PFSK-1 (cell line): Measurements from ENCODE around the gene ACAA2.

ENCODE experiments used
- FOXP2 ChIP-seq: optimal IDR thresholded peaks from 2 replicates; pipeline ENCODE3; 2011; ENCODE audit warnings: borderline replicate concordance, control low read depth, inconsistent platforms; ENCODE audit not compliant: insufficient read depth; ENCODE audit errors: extremely low read length, extremely low read depth
- POLR2AphosphoS5 ChIP-seq: IDR thresholded peaks from 2 replicates; pipeline ENCODE4 v1.6.1; 2012; ENCODE audit warnings: low read depth, mild to moderate bottlenecking, control low read depth, low read length, moderate library complexity
- REST ChIP-seq, 2 experiments: IDR thresholded peaks; 2 replicates each; pipeline versions ENCODE4 v1.6.1 to v1.8.0; 2011 to 2012; ENCODE audit warnings: low read depth in 2 of 2, low read length in 2 of 2, control low read depth in 1 of 2, inconsistent platforms in 1 of 2, mild to moderate bottlenecking in 1 of 2, moderate library complexity in 1 of 2; ENCODE audit not compliant: insufficient read depth in 1 of 2
- SIN3A ChIP-seq: IDR thresholded peaks from 2 replicates; pipeline ENCODE4 v1.6.1; 2012; ENCODE audit warnings: mild to moderate bottlenecking, low read length, moderate library complexity, borderline replicate concordance; ENCODE audit not compliant: insufficient read depth
- TAF1 ChIP-seq: IDR thresholded peaks from 2 replicates; pipeline ENCODE4 v1.6.1; 2012; ENCODE audit warnings: low read length, control low read depth, borderline replicate concordance; ENCODE audit not compliant: insufficient read depth

DNA sequence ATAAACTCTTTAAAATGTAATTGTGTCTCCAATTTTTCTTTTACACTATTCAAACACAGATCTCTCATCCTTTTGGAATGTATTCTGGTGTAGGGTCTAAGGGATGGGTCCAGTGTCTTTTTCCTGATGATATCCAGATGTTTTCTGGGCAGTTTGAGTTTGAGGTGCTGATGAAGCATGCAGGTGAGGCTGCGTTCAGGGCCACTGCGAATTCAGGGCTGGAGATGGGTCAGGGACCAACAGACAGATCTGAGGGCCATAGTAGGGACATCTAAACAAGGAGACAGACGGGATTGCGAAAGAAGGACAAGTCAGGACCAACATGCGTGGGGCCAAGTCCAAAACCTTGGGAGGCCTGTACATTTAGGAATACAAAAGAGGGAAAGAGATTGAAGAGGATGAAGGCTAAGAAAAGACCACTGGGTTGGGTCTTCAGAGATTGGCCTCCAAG is 70.2 kb downstream of the ACAA2 start:
- TF ChIP-seq POLR2AphosphoS5: no peak
- TF ChIP-seq REST (IDR thresholded peaks at IDR 0.05; ENCODE audit: insufficient read depth in 1 of 2, low read depth in 2 of 2, low read length in 2 of 2): no peak
- no peak for TF ChIP-seq TAF1
- no peak for TF ChIP-seq FOXP2
- no peak for TF ChIP-seq SIN3A
